Measurements from ENCODE around the gene FYB1.

Gene FYB1

GRCh38 chr5:39099831-39100230 is 119.5 kb downstream of the FYB1 start:
- H2BK15ac ChIP-seq (ENCODE audit: low read length) = no peak overlapping the region
- H3K36me3 ChIP-seq (replicated peaks in 1 of 2; ENCODE audit: control insufficient read depth in 2 of 2, insufficient read depth in 2 of 2, low read length in 2 of 2) = no peaks in the 10 kb centered on the region
- H3K27ac ChIP-seq (replicated peaks; ENCODE audit: low read length) = no peak overlapping the region

DNA sequence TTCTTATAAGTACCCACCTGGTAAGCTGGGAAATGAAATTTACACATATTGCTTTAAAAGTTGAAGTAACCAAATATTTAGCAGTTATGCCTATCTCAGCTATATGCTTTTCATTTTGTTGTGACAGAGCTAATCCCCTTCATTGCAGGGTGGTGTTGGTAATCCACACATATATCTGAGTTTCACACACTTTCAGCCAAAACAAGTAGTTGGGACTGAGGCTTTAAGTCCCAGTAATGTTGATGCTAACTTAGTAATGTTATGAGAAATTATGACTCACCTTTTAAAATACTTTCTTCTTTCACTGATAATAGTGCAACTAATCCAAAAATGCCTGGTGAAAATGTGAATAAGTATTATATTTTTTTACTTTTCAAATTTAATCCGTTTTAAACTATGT is 126.0 kb downstream of the FYB1 start:
- no peak overlapping the region for H2BK120ac ChIP-seq (ENCODE audit: low read depth, low read length)
- no peak for DNase-seq (ENCODE audit: low spot score)
- H3K27me3 ChIP-seq (ENCODE audit: control insufficient read depth in 3 of 3, insufficient read depth in 3 of 3, low read depth in 1 of 3, low read length in 3 of 3) = no peaks in the 10 kb centered on the region
- no peak overlapping the region for H4K8ac ChIP-seq (ENCODE audit: low read depth, low read length)
- H3K9ac ChIP-seq (ENCODE audit: low read depth, low read length, poor library complexity) = no peak overlapping the region
- no peak overlapping the region for H2BK5ac ChIP-seq (ENCODE audit: low read length)
- H2AK5ac ChIP-seq (ENCODE audit: low read depth, low read length) = no peak overlapping the region
- H2BK15ac ChIP-seq (ENCODE audit: low read length) = no peak overlapping the region
- no peak overlapping the region for H3K4me3 ChIP-seq (ENCODE audit: low read length in 2 of 2)
- no peaks in the 10 kb centered on the region for H3K4me1 ChIP-seq (ENCODE audit: control insufficient read depth in 2 of 2, insufficient read depth in 1 of 2, low read depth in 1 of 2, low read length in 2 of 2)
- H4K91ac ChIP-seq (ENCODE audit: low read depth, low read length, poor library complexity) = no peak overlapping the region
- H2BK12ac ChIP-seq (ENCODE audit: low read length) = no peak overlapping the region
- no peak overlapping the region for H3K4me2 ChIP-seq (ENCODE audit: insufficient read depth, low read length, poor library complexity, severe bottlenecking)
- no peak overlapping the region for H2AFZ ChIP-seq (ENCODE audit: low read length)
- H3K27ac ChIP-seq (replicated peaks; ENCODE audit: low read length) = no peak overlapping the region
- no peak overlapping the region for H3K18ac ChIP-seq (ENCODE audit: low read length)
- WGBS, 2 donors (ENCODE audit: extremely low coverage in 2 of 2, insufficient read length in 2 of 2, insufficient replicate concordance in 1 of 2) = no CpG with 5 or more reads among the region's 1 CpG
- no peak overlapping the region for H3K14ac ChIP-seq (ENCODE audit: low read length)
- H3K9me3 ChIP-seq (replicated peaks in 1 of 2; ENCODE audit: control insufficient read depth in 2 of 2, insufficient read depth in 1 of 2, low read depth in 1 of 2, low read length in 2 of 2) = no peaks in the 10 kb centered on the region
- H3K79me1 ChIP-seq (ENCODE audit: low read depth, low read length) = no peaks in the 10 kb centered on the region
- H3K23ac ChIP-seq (ENCODE audit: low read depth, low read length, poor library complexity) = no peak overlapping the region
- H3K36me3 ChIP-seq (replicated peaks in 1 of 2; ENCODE audit: control insufficient read depth in 2 of 2, insufficient read depth in 2 of 2, low read length in 2 of 2) = no peaks in the 10 kb centered on the region
- H3K4ac ChIP-seq (ENCODE audit: low read length) = no peak overlapping the region

More at GRCh38 chr5:39099831-39100230, 119.5 kb downstream of the FYB1 start:
- Histone ChIP-seq H3K23ac (ENCODE audit: low read depth, low read length, poor library complexity) (no peak overlapping the region), H2BK120ac (ENCODE audit: low read depth, low read length) (no peak overlapping the region), H3K4me1 (ENCODE audit: control insufficient read depth in 2 of 2, insufficient read depth in 1 of 2, low read depth in 1 of 2, low read length in 2 of 2) (no peaks in the 10 kb centered on the region), H3K4me2 (ENCODE audit: insufficient read depth, low read length, poor library complexity, severe bottlenecking) (no peak overlapping the region), H2AFZ (ENCODE audit: low read length) (no peak overlapping the region), H3K4ac (ENCODE audit: low read length) (no peak overlapping the region), H4K91ac (ENCODE audit: low read depth, low read length, poor library complexity) (no peak overlapping the region), H4K8ac (ENCODE audit: low read depth, low read length) (no peak overlapping the region), H3K9me3 (replicated peaks in 1 of 2; ENCODE audit: control insufficient read depth in 2 of 2, insufficient read depth in 1 of 2, low read depth in 1 of 2, low read length in 2 of 2) (no peaks in the 10 kb centered on the region), H2BK12ac (ENCODE audit: low read length) (no peak overlapping the region), H3K27me3 (ENCODE audit: control insufficient read depth in 3 of 3, insufficient read depth in 3 of 3, low read depth in 1 of 3, low read length in 3 of 3) (no peaks in the 10 kb centered on the region), H2BK5ac (ENCODE audit: low read length) (no peak overlapping the region), H3K18ac (ENCODE audit: low read length) (no peak overlapping the region), H2AK5ac (ENCODE audit: low read depth, low read length) (no peak overlapping the region), H3K4me3 (ENCODE audit: low read length in 2 of 2) (no peak overlapping the region), H3K9ac (ENCODE audit: low read depth, low read length, poor library complexity) (no peak overlapping the region), H3K14ac (ENCODE audit: low read length) (no peak overlapping the region), H3K79me1 (ENCODE audit: low read depth, low read length) (no peaks in the 10 kb centered on the region)
- DNase-seq (ENCODE audit: low spot score) = no peak

DNA sequence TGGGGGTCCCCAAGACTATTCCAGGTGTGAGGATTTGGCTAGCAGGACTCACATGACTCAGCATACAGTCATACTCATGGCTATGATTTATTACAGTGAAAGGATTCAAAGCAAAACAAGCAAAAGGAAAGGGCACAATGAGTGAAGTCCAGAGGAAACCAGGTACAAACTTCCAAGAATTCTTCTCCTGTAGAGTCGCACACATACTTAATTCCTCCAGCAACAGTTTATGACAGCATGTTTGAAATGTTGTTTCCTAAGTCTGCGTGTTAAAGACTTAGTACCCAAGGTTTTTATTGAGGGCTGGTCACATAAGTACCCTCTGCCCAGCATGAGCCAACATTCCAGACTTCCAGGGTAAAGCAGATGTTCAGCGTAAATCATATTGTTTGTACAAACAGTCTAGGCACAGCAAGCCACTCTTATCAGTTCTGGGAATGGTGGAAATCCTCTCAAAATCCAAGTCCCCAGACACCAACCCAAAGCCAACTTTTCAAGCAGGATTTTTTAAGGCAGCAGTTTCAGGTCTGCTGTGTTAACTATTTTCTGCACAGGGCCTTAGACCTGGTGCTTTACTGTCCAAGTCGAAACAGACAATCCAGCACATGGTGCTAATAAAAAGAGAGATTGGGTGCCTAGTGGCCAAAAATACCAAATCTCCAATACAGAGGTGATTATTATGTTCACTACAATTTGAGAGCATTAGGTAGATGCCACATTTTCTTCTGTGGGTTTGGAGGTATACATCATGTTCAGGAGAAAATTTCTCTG is 126.6 kb downstream of the FYB1 start:
- WGBS, 2 donors (ENCODE audit: extremely low coverage in 2 of 2, insufficient read length in 2 of 2, insufficient replicate concordance in 1 of 2) = no CpG with 5 or more reads among the region's 4 CpGs
- H2AFZ ChIP-seq (ENCODE audit: low read length) = no peak overlapping the region
- no peak overlapping the region for H2BK120ac ChIP-seq (ENCODE audit: low read depth, low read length)
- H3K36me3 ChIP-seq (replicated peaks in 1 of 2; ENCODE audit: control insufficient read depth in 2 of 2, insufficient read depth in 2 of 2, low read length in 2 of 2) = no peaks in the 10 kb centered on the region
- no peaks in the 10 kb centered on the region for H3K4me1 ChIP-seq (ENCODE audit: control insufficient read depth in 2 of 2, insufficient read depth in 1 of 2, low read depth in 1 of 2, low read length in 2 of 2)
- no peak overlapping the region for H3K18ac ChIP-seq (ENCODE audit: low read length)
- no peak overlapping the region for H3K4ac ChIP-seq (ENCODE audit: low read length)
- no peaks in the 10 kb centered on the region for H3K9me3 ChIP-seq (replicated peaks in 1 of 2; ENCODE audit: control insufficient read depth in 2 of 2, insufficient read depth in 1 of 2, low read depth in 1 of 2, low read length in 2 of 2)
- no peaks in the 10 kb centered on the region for H3K27me3 ChIP-seq (ENCODE audit: control insufficient read depth in 3 of 3, insufficient read depth in 3 of 3, low read depth in 1 of 3, low read length in 3 of 3)
- no peak overlapping the region for H3K9ac ChIP-seq (ENCODE audit: low read depth, low read length, poor library complexity)
- H3K27ac ChIP-seq (replicated peaks; ENCODE audit: low read length) = no peak overlapping the region
- no peak overlapping the region for H3K23ac ChIP-seq (ENCODE audit: low read depth, low read length, poor library complexity)
- H4K91ac ChIP-seq (ENCODE audit: low read depth, low read length, poor library complexity) = no peak overlapping the region
- no peak overlapping the region for H3K4me3 ChIP-seq (ENCODE audit: low read length in 2 of 2)
- no peaks in the 10 kb centered on the region for H3K79me1 ChIP-seq (ENCODE audit: low read depth, low read length)
- no peak overlapping the region for H2BK15ac ChIP-seq (ENCODE audit: low read length)
- H4K8ac ChIP-seq (ENCODE audit: low read depth, low read length) = no peak overlapping the region
- no peak overlapping the region for H3K4me2 ChIP-seq (ENCODE audit: insufficient read depth, low read length, poor library complexity, severe bottlenecking)
- no peak overlapping the region for H2AK5ac ChIP-seq (ENCODE audit: low read depth, low read length)
- no peak overlapping the region for H3K14ac ChIP-seq (ENCODE audit: low read length)
- no peak overlapping the region for H2BK5ac ChIP-seq (ENCODE audit: low read length)
- H2BK12ac ChIP-seq (ENCODE audit: low read length) = no peak overlapping the region
- DNase-seq (ENCODE audit: low spot score) = no peak

GRCh38 chr5:39091940-39092580 is 127.3 kb downstream of the FYB1 start:
- Histone ChIP-seq H2AFZ (ENCODE audit: low read length) (no peak overlapping the region), H4K8ac (ENCODE audit: low read depth, low read length) (no peak overlapping the region), H3K4me1 (ENCODE audit: control insufficient read depth in 2 of 2, insufficient read depth in 1 of 2, low read depth in 1 of 2, low read length in 2 of 2) (no peaks in the 10 kb centered on the region), H3K4me2 (ENCODE audit: insufficient read depth, low read length, poor library complexity, severe bottlenecking) (no peak overlapping the region), H2BK12ac (ENCODE audit: low read length) (no peak overlapping the region), H3K36me3 (replicated peaks in 1 of 2; ENCODE audit: control insufficient read depth in 2 of 2, insufficient read depth in 2 of 2, low read length in 2 of 2) (no peaks in the 10 kb centered on the region), H3K23ac (ENCODE audit: low read depth, low read length, poor library complexity) (no peak overlapping the region), H3K4ac (ENCODE audit: low read length) (no peak overlapping the region), H3K79me1 (ENCODE audit: low read depth, low read length) (no peaks in the 10 kb centered on the region), H3K4me3 (ENCODE audit: low read length in 2 of 2) (no peak overlapping the region), H4K91ac (ENCODE audit: low read depth, low read length, poor library complexity) (no peak overlapping the region), H2BK15ac (ENCODE audit: low read length) (no peak overlapping the region), H3K14ac (ENCODE audit: low read length) (no peak overlapping the region), H3K27ac (replicated peaks; ENCODE audit: low read length) (no peak overlapping the region), H2BK5ac (ENCODE audit: low read length) (no peak overlapping the region), H3K18ac (ENCODE audit: low read length) (no peak overlapping the region), H3K9ac (ENCODE audit: low read depth, low read length, poor library complexity) (no peak overlapping the region), H2BK120ac (ENCODE audit: low read depth, low read length) (no peak overlapping the region), H3K27me3 (ENCODE audit: control insufficient read depth in 3 of 3, insufficient read depth in 3 of 3, low read depth in 1 of 3, low read length in 3 of 3) (no peaks in the 10 kb centered on the region), H3K9me3 (replicated peaks in 1 of 2; ENCODE audit: control insufficient read depth in 2 of 2, insufficient read depth in 1 of 2, low read depth in 1 of 2, low read length in 2 of 2) (no peaks in the 10 kb centered on the region), H2AK5ac (ENCODE audit: low read depth, low read length) (no peak overlapping the region)
- no CpG with 5 or more reads among the region's 7 CpGs for WGBS, 2 donors (ENCODE audit: extremely low coverage in 2 of 2, insufficient read length in 2 of 2, insufficient replicate concordance in 1 of 2)
- DNase-seq (ENCODE audit: low spot score) = no peak

Measured in neuronal stem cell (in vitro differentiated cells).